Epidermal melanocyte (primary cell): ENCODE results near the gene NBPF9.
"Not testable (repeated sequence)": the region's sequence is repeated elsewhere in the genome, so short reads cannot be mapped to it uniquely, and the experiment has no call there.

ENCODE experiments used
- DNase-seq: peaks from one replicate; pipeline ENCODE4 v3.0.0; 2011; ENCODE audit warnings: low spot score; ENCODE audit not compliant: insufficient read length

The NBPF9 gene, protein sequence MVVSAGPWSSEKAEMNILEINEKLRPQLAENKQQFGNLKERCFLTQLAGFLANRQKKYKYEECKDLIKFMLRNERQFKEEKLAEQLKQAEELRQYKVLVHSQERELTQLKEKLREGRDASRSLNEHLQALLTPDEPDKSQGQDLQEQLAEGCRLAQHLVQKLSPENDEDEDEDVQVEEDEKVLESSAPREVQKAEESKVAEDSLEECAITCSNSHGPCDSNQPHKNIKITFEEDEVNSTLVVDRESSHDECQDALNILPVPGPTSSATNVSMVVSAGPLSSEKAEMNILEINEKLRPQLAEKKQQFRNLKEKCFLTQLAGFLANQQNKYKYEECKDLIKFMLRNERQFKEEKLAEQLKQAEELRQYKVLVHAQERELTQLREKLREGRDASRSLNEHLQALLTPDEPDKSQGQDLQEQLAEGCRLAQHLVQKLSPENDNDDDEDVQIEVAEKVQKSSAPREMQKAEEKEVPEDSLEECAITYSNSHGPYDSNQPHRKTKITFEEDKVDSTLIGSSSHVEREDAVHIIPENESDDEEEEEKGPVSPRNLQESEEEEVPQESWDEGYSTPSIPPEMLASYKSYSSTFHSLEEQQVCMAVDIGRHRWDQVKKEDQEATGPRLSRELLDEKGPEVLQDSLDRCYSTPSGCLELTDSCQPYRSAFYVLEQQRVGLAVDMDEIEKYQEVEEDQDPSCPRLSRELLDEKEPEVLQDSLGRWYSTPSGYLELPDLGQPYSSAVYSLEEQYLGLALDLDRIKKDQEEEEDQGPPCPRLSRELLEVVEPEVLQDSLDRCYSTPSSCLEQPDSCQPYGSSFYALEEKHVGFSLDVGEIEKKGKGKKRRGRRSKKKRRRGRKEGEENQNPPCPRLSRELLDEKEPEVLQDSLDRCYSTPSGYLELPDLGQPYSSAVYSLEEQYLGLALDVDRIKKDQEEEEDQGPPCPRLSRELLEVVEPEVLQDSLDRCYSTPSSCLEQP (N-terminal part only)

DNA sequence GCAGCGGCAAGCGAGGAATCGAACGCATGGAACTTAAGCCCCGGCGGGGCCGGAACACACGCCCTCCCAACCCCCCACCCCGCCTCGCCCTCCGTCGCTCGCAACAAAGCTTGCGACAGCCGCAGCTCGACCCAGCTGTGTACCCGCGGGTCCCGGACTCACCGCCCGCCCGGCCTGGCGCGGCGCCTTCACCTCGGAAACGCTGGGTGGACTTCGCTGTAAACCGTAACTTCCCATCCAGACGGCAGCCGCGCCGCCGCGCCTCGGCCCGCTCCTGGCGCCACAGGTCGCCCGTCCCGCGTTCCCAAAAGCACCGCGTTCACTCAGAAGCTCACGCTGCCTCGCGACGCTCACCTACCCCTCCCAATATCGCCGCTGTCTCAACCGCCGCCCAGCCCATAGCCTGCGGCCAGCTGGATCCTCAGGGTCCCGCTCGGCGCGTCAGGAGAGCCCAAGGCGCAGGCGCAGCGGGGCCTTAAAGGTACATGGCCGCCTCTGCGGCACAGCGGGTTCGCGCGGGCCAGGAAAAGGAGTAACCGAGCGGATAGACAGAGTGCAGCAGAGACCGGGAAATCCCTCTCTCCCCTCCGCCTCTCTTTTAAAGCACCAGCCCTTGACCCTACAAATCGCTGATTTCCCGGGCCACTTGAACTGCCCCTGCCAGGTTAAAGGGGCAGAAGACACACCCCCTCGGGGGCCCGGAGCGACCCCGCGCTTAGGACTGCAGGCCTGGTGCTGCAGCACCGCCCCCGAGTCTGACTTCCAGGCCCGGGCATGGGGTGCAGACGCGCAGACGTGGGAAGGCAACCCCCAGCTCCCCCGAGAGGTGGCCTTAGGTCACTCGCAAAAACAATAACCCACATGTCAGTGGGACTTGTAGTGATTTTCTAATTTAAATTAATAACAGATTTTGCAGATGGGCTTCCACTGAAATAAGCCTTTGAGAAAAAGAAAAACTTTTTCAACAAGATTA lies at the start of gene NBPF9:
TSS of gene NBPF9 (minus strand) at position 443 of the 973 bp plus-strand sequence. CDS start 21,412 bp downstream, outside the sequence.
- DNase-seq, result not testable (repeated sequence)

GRCh38 chr1:149149909-149150308 lies 46.6 kb upstream of the NBPF9 start:
- DNase-seq, result not testable (repeated sequence)

GRCh38 chr1:149137585-149137984 lies 34.2 kb upstream of the NBPF9 start:
- not testable (repeated sequence) for DNase-seq

- DNase-seq, result not testable (repeated sequence)
These were observed 27.6 kb upstream of the NBPF9 start for GRCh38 chr1:149130938-149131337.

DNA sequence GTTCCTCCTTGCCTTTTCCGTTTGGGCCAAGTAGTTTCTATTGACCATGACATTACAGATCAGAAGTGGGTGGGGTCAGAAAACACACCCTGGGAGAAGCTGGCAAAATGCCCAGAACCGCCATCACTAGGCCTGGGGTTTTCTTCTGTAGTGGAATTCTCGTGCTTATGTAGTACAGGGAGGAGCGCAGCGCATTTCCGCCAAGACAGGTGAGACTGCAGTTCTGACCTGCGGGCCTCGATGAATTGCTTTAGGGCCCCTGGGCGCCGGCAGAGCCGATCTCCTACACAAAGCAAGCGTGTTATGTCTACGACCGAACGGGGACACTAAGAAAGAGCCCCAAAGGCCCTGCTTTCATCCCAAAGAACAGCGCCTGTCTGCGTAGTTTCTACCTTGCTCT lies 25.9 kb upstream of the NBPF9 start:
- not testable (repeated sequence) for DNase-seq

- not testable (repeated sequence) for DNase-seq
These were observed 23.3 kb upstream of the NBPF9 start for GRCh38 chr1:149126555-149127145.

GRCh38 chr1:149123948-149124926 lies 20.9 kb upstream of the NBPF9 start:
- DNase-seq, result not testable (repeated sequence)

DNA sequence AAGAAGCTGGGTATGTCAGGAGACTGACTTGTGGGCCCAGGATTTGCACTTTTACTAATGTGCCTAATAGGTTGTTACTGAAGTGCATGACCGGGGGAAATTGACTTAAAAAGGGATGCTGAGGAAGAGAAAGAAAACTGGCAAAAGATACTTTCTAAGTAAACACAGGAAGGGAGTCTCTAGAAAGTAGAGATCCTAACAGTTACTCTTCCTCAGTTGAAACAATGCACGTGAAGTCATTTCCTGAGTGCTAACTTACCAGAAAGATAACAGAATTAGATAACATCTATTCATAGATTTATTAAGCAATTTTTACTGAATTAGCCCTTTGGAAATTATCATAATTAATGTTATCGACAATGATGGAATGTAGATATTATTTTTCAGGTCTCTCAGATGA lies 9.5 kb upstream of the NBPF9 start:
- DNase-seq, result not testable (repeated sequence)

GRCh38 chr1:149110343-149110742 lies 7.0 kb upstream of the NBPF9 start:
- DNase-seq, result not testable (repeated sequence)

DNA sequence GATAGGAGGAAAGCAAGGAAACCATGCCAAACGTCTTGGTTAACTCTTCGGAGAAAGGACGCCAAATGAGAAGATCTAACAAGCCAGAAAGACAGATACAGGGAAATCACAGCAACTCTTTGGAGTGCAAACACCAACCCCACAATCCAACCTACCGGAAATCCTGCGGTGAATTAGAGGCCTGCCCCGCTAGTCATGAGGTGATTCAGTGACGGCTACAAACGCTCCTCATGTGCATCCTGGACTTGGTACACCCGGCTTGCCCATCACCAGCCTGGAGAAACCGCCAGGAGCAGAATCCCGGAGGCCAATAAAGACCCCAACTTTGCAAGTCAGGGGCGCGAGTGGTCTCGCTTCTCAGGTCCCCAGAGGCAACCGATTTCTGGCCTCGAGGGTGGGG lies 777 bp downstream of the NBPF9 start:
- DNase-seq, result not testable (repeated sequence)

GRCh38 chr1:149098276-149098675 lies 5.1 kb downstream of the NBPF9 start:
- DNase-seq, result not testable (repeated sequence)

DNA sequence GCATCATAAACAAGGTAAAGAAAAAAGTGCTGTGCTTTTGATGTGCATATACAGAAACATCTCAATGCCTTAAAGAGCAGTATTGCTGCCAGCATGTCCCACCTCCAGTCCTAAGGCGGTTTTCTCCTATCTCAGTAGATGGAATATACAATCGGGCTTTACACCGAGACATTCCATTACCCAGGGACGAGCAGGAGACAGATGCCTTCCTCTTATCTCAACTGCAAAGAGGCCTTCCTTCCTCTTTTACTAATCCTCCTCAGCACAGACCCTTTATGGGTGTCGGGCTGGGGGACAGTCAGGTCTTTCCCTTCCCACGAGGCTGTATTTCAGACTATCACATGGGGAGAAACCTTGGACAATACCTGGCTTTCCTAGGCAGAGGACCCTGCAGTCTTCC lies 10.2 kb downstream of the NBPF9 start:
- DNase-seq, result not testable (repeated sequence)

GRCh38 chr1:149075505-149076127 lies 27.7 kb downstream of the NBPF9 start:
- DNase-seq, result not testable (repeated sequence)

- not testable (repeated sequence) for DNase-seq
These were observed 38.7 kb downstream of the NBPF9 start for GRCh38 chr1:149064611-149065010.

DNA sequence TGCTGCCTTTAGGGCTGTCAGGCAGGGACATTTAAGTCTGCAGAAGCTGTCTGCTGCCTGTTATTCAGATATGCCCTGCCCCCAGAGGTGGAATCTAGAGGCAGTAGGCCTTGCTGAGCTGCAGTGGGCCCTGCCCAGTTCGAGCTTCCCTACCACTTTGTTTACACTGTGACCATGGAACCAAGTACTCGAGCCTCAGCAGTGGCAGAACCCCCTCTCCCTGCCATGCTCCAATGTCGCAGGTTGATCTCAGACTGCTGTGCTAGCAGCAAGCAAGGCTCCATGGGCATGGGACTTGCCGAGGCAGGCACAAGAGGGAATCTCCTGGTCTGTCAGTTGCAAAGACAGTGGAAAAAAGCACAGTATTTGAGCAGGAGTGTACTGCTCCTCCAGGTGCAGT lies 60.3 kb downstream of the NBPF9 start:
- not testable (repeated sequence) for DNase-seq

- DNase-seq, result not testable (repeated sequence)
These were observed 69.4 kb downstream of the NBPF9 start for GRCh38 chr1:149033916-149034315.

GRCh38 chr1:149024327-149024726 lies 79.0 kb downstream of the NBPF9 start:
- not testable (repeated sequence) for DNase-seq

DNA sequence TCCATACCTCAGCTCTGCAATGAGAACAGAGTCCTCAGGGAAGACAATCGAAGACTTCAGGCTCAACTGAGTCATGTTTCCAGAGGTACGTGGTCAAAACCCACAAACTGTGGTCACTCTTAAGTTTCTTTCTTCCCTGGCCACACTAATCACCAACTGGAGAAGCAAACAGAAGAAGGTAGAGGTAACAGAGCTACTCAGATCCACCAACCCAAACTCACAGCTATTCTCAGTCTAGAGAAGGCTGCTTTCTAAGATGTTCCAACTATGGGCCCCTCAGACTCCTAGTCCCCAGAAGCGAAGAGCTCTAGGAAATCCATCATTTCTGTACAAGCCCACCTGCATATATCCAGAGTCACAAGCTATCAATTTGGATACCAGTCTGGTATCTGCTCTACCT lies 84.8 kb downstream of the NBPF9 start:
- DNase-seq, result not testable (repeated sequence)

GRCh38 chr1:149016626-149017025 lies 86.7 kb downstream of the NBPF9 start:
- DNase-seq, result not testable (repeated sequence)
